ENCODE data around the gene MCC. TPM values are rescaled to one million over a fixed set of nuclear protein-coding genes. Genes with fewer than 3 reads are reported as not detected.

The MCC gene
- total and polyA plus RNA-seq, 2 of the 4 experiments (the other 2 are of a cell fraction) = 5.0 to 20.6 TPM

DNA sequence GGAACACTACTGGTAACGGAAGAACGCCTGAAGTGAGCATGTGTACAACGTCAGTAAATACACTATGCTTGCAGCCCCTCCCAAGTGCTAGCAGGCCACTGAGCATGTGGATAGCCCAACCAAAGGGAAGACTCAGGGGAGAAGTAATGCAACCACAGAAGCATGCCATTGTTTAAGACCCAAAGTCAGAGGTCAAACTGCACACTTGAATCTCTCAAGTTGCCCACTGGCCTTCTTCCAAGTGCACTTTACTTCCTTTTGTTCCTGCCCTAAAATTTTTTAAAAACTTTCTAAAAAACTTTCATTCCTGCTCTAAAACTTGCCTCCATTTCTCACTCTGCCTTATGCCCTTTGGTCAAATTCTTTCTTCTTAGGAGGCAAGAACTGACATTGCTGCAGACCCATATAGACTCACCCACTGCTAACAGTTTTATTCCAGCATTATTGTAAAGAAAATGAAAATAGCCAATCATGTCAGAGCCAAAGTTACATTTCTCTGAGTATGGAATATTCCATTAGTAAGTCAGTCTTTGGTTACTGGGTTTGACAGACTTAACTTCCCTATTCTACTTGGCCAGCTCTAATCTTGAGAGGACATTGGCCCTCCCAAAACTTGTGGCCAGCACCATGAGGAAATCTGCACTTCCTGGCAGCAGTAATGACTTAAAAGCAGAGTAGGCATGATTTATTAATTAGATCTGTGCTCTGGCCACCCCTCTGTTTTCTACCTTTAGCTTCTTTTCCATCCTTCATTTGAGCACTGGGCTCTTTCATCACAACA lies 130.4 kb downstream of the MCC start:
- no peaks in the 10 kb centered on the region for H4K20me1 ChIP-seq (ENCODE audit: insufficient read depth, low read length)
- BruUV-seq (replicated peaks) = no TSS peak
- peaks cover 5% of the 10 kb centered on the region; the same call in 1 of the 2 replicates for H3K4me1 ChIP-seq (ENCODE audit: control insufficient read depth, insufficient read depth, low read length)
- H3K36me3 ChIP-seq (ENCODE audit: control insufficient read depth, insufficient read depth, low read length) = no peaks in the 10 kb centered on the region
- 0 out of 2 replicates have a peak, but pooled peaks cover 2% of the 10 kb centered on the region for H3K9me1 ChIP-seq (ENCODE audit: insufficient read depth, low read length)
- H4K8ac ChIP-seq (ENCODE audit: low read depth in 2 of 2, low read length in 2 of 2) = no peak overlapping the region
- H2AK9ac ChIP-seq (replicated peaks; ENCODE audit: low read depth, low read length, poor library complexity) = no peak overlapping the region
- POLR2A ChIA-PET (ENCODE audit: unreplicated experiment) = no interaction called here
- ATAC-seq (ENCODE audit: low read depth) = no peak
- H3K27ac ChIP-seq (ENCODE audit: insufficient read depth, low read length) = no peak overlapping the region
- no peak overlapping the region for H2BK15ac ChIP-seq (ENCODE audit: low read depth, low read length)
- H4K91ac ChIP-seq (ENCODE audit: insufficient read depth, low read depth, low read length) = no peak overlapping the region
- H3K23ac ChIP-seq (ENCODE audit: low read depth, low read length) = no peak overlapping the region
- H3K14ac ChIP-seq (replicated peaks; ENCODE audit: low read depth, low read length) = no peak overlapping the region
- dilution Hi-C loops (cut with HindIII; ENCODE audit: low sequenced_read_pairs, unreplicated experiment) (no loop called here), in situ Hi-C loops (cut with MboI; ENCODE audit: low sequenced_read_pairs) (no loop called here), intact Hi-C loops (cut with micrococcal nuclease) (no loop called here)
- H3K56ac ChIP-seq (ENCODE audit: extremely low read depth, insufficient read depth, low read length) = no peak overlapping the region
- H4K5ac ChIP-seq (ENCODE audit: low read depth, low read length) = no peak overlapping the region
- H2BK120ac ChIP-seq (ENCODE audit: low read depth, low read length) = no peak overlapping the region
- H3K4me2 ChIP-seq (ENCODE audit: low read depth, low read length) = no peak overlapping the region
- no peak overlapping the region for H2AK5ac ChIP-seq (ENCODE audit: low read depth, low read length)
- CTCF ChIA-PET = no interaction called here
- H3K9me3 ChIP-seq (ENCODE audit: control insufficient read depth, insufficient read depth, low read length) = no peaks in the 10 kb centered on the region
- H3K18ac ChIP-seq (ENCODE audit: low read depth, low read length) = no peak overlapping the region
- H3K4me3 ChIP-seq (ENCODE audit: insufficient read depth, low read depth, low read length) = no peak overlapping the region
- H2BK20ac ChIP-seq (ENCODE audit: low read depth, low read length) = no peak overlapping the region
- H3K4ac ChIP-seq (ENCODE audit: low read depth, low read length) = no peak overlapping the region
- DNase-seq = no peak
- H3K79me1 ChIP-seq (ENCODE audit: low read depth in 1 of 2, low read length in 2 of 2) = no peaks in the 10 kb centered on the region
- no peaks in the 10 kb centered on the region for H3K27me3 ChIP-seq (ENCODE audit: control insufficient read depth, insufficient read depth, low read length)
- no peak for TF ChIP-seq RCOR1 (IDR thresholded peaks at IDR 0.05; ENCODE audit: insufficient replicate concordance, low read length)
- no peak for TF ChIP-seq MXI1 (IDR thresholded peaks at IDR 0.05; ENCODE audit: borderline replicate concordance, low read depth, low read length)
- no peak for TF ChIP-seq FOS (IDR thresholded peaks at IDR 0.05; ENCODE audit: low read depth, low read length)
- no peak for TF ChIP-seq POLR2A (IDR thresholded peaks at IDR 0.05; ENCODE audit: low read depth, low read length)
- TF ChIP-seq, protein P1, sequence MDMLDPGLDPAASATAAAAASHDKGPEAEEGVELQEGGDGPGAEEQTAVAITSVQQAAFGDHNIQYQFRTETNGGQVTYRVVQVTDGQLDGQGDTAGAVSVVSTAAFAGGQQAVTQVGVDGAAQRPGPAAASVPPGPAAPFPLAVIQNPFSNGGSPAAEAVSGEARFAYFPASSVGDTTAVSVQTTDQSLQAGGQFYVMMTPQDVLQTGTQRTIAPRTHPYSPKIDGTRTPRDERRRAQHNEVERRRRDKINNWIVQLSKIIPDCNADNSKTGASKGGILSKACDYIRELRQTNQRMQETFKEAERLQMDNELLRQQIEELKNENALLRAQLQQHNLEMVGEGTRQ (IDR thresholded peaks at IDR 0.05; ENCODE audit: low read depth, low read length) = no peak
- TF ChIP-seq MAZ (IDR thresholded peaks at IDR 0.05; ENCODE audit: borderline replicate concordance, low read depth, low read length) = no peak
- no peak for TF ChIP-seq MAFK (IDR thresholded peaks at IDR 0.05; ENCODE audit: low read depth, low read length)
- TF ChIP-seq, protein P2, sequence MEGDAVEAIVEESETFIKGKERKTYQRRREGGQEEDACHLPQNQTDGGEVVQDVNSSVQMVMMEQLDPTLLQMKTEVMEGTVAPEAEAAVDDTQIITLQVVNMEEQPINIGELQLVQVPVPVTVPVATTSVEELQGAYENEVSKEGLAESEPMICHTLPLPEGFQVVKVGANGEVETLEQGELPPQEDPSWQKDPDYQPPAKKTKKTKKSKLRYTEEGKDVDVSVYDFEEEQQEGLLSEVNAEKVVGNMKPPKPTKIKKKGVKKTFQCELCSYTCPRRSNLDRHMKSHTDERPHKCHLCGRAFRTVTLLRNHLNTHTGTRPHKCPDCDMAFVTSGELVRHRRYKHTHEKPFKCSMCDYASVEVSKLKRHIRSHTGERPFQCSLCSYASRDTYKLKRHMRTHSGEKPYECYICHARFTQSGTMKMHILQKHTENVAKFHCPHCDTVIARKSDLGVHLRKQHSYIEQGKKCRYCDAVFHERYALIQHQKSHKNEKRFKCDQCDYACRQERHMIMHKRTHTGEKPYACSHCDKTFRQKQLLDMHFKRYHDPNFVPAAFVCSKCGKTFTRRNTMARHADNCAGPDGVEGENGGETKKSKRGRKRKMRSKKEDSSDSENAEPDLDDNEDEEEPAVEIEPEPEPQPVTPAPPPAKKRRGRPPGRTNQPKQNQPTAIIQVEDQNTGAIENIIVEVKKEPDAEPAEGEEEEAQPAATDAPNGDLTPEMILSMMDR (conservative IDR thresholded peaks at IDR 0.05; ENCODE audit: low read depth, low read length) = no peak
- no peak for TF ChIP-seq CHD1 (IDR thresholded peaks at IDR 0.05; ENCODE audit: low read depth, low read length)
- no peak for TF ChIP-seq RFX5 (IDR thresholded peaks at IDR 0.05; ENCODE audit: low read depth, low read length)
- no peak for TF ChIP-seq RAD21 (IDR thresholded peaks at IDR 0.05; ENCODE audit: low read length)
- TF ChIP-seq CEBPB (IDR thresholded peaks at IDR 0.05; ENCODE audit: low read depth, low read length) = no peak
- WGBS, 2 experiments (ENCODE audit: extremely low coverage in 2 of 2, insufficient read length in 1 of 2) = 83% methylated on average over 1 of the region's 3 CpGs; no CpG with 5 or more reads in 1 of the 2 experiments
- H3K9ac ChIP-seq (ENCODE audit: low read depth, low read length) = no peak overlapping the region
- H2BK5ac ChIP-seq (ENCODE audit: low read depth, low read length, poor library complexity, severe bottlenecking) = no peak overlapping the region
- H2AFZ ChIP-seq (replicated peaks; ENCODE audit: low read length, poor library complexity) = no peak overlapping the region
